ENCODE measurements around the gene CITED4.

The CITED4 gene

GRCh38 chr1:40887012-40887378 lies 24.8 kb upstream of the CITED4 start:
- Histone ChIP-seq H3K14ac (ENCODE audit: low read length) (no peak overlapping the region), H3K4me1 (ENCODE audit: control insufficient read depth in 1 of 2, insufficient read depth in 2 of 2, low read length in 2 of 2) (peaks cover 3 to 7% of the 10 kb centered on the region in 2 experiments), H4K12ac (ENCODE audit: low read depth, low read length) (no peak overlapping the region), H2AFZ (ENCODE audit: insufficient read depth, low read length, poor library complexity) (no peak overlapping the region), H2BK120ac (ENCODE audit: insufficient read depth, low read length, poor library complexity) (no peak overlapping the region), H3K27me3 (ENCODE audit: insufficient read depth, low read length) (no peaks in the 10 kb centered on the region), H3K79me2 (ENCODE audit: control insufficient read depth, insufficient read depth, low read length, poor library complexity) (no peaks in the 10 kb centered on the region), H3K79me1 (ENCODE audit: low read length) (no peaks in the 10 kb centered on the region), H2BK12ac (ENCODE audit: low read length) (no peak overlapping the region), H4K91ac (ENCODE audit: low read depth, low read length) (no peak overlapping the region), H3K9me3 (ENCODE audit: insufficient read depth, low read depth, low read length) (peaks cover 4% of the 10 kb centered on the region), H3K4me2 (ENCODE audit: low read length) (no peak overlapping the region), H3K27ac (ENCODE audit: low read depth, low read length) (no peak overlapping the region), H2AK5ac (ENCODE audit: low read length) (no peak overlapping the region), H3K36me3 (ENCODE audit: control insufficient read depth in 1 of 2, insufficient read depth in 2 of 2, low read length in 2 of 2) (no peaks in the 10 kb centered on the region), H2BK5ac (ENCODE audit: low read depth, low read length, poor library complexity) (no peak overlapping the region), H3K4me3 (ENCODE audit: low read depth, low read length) (no peak overlapping the region), H3K18ac (ENCODE audit: low read length) (no peak overlapping the region), H3K23ac (ENCODE audit: low read length) (no peak overlapping the region), H3K9ac (ENCODE audit: low read length) (no peak overlapping the region), H3K4ac (ENCODE audit: low read depth, low read length) (no peak overlapping the region), H4K8ac (ENCODE audit: low read depth, low read length) (no peak overlapping the region)
- no CpG with 5 or more reads among the region's 1 CpG for WGBS (ENCODE audit: extremely low coverage, insufficient coverage, insufficient read length)
- no peak for DNase-seq

GRCh38 chr1:40886318-40887011 lies 24.3 kb upstream of the CITED4 start:
- H3K27me3 ChIP-seq (ENCODE audit: insufficient read depth, low read length), result no peaks in the 10 kb centered on the region

GRCh38 chr1:40884055-40884795 lies 22.1 kb upstream of the CITED4 start:
- Histone ChIP-seq H3K23ac (ENCODE audit: low read length) (no peak overlapping the region), H3K27me3 (ENCODE audit: insufficient read depth, low read length) (no peaks in the 10 kb centered on the region), H4K8ac (ENCODE audit: low read depth, low read length) (no peak overlapping the region), H4K12ac (ENCODE audit: low read depth, low read length) (no peak overlapping the region), H3K9ac (ENCODE audit: low read length) (no peak overlapping the region), H3K18ac (ENCODE audit: low read length) (no peak overlapping the region), H3K79me2 (ENCODE audit: control insufficient read depth, insufficient read depth, low read length, poor library complexity) (no peaks in the 10 kb centered on the region), H3K4me3 (ENCODE audit: low read depth, low read length) (no peak overlapping the region), H2BK120ac (ENCODE audit: insufficient read depth, low read length, poor library complexity) (no peak overlapping the region), H2BK5ac (ENCODE audit: low read depth, low read length, poor library complexity) (no peak overlapping the region), H2BK12ac (ENCODE audit: low read length) (no peak overlapping the region), H2AFZ (ENCODE audit: insufficient read depth, low read length, poor library complexity) (no peak overlapping the region), H4K91ac (ENCODE audit: low read depth, low read length) (no peak overlapping the region), H3K9me3 (ENCODE audit: insufficient read depth, low read depth, low read length) (no peaks in the 10 kb centered on the region), H3K4me2 (ENCODE audit: low read length) (peak overlapping the region; percentile 47), H2AK5ac (ENCODE audit: low read length) (no peak overlapping the region), H3K36me3 (ENCODE audit: control insufficient read depth in 1 of 2, insufficient read depth in 2 of 2, low read length in 2 of 2) (no peaks in the 10 kb centered on the region), H3K4ac (ENCODE audit: low read depth, low read length) (no peak overlapping the region), H3K4me1 (ENCODE audit: control insufficient read depth in 1 of 2, insufficient read depth in 2 of 2, low read length in 2 of 2) (peaks cover 3 to 7% of the 10 kb centered on the region in 2 experiments), H3K79me1 (ENCODE audit: low read length) (no peaks in the 10 kb centered on the region), H3K14ac (ENCODE audit: low read length) (no peak overlapping the region), H3K27ac (ENCODE audit: low read depth, low read length) (no peak overlapping the region)
- no peak for DNase-seq
- no CpG with 5 or more reads among the region's 73 CpGs for WGBS (ENCODE audit: extremely low coverage, insufficient coverage, insufficient read length)

More at GRCh38 chr1:40886318-40887011, 24.3 kb upstream of the CITED4 start:
- H4K91ac ChIP-seq (ENCODE audit: low read depth, low read length), result no peak overlapping the region
- H2BK12ac ChIP-seq (ENCODE audit: low read length), result no peak overlapping the region
- H3K79me2 ChIP-seq (ENCODE audit: control insufficient read depth, insufficient read depth, low read length, poor library complexity), result no peaks in the 10 kb centered on the region
- no CpG with 5 or more reads among the region's 7 CpGs for WGBS (ENCODE audit: extremely low coverage, insufficient coverage, insufficient read length)
- H3K4me1 ChIP-seq (ENCODE audit: control insufficient read depth in 1 of 2, insufficient read depth in 2 of 2, low read length in 2 of 2), result peaks cover 3 to 7% of the 10 kb centered on the region in 2 experiments
- H2AFZ ChIP-seq (ENCODE audit: insufficient read depth, low read length, poor library complexity), result no peak overlapping the region
- no peak for DNase-seq
- H3K9me3 ChIP-seq (ENCODE audit: insufficient read depth, low read depth, low read length), result peaks cover 4% of the 10 kb centered on the region
- no peak overlapping the region for H3K23ac ChIP-seq (ENCODE audit: low read length)
- H3K79me1 ChIP-seq (ENCODE audit: low read length), result no peaks in the 10 kb centered on the region
- H3K4me3 ChIP-seq (ENCODE audit: low read depth, low read length), result no peak overlapping the region
- H2BK120ac ChIP-seq (ENCODE audit: insufficient read depth, low read length, poor library complexity), result no peak overlapping the region
- no peak overlapping the region for H3K4ac ChIP-seq (ENCODE audit: low read depth, low read length)
- no peak overlapping the region for H3K4me2 ChIP-seq (ENCODE audit: low read length)
- H4K12ac ChIP-seq (ENCODE audit: low read depth, low read length), result no peak overlapping the region
- H2BK5ac ChIP-seq (ENCODE audit: low read depth, low read length, poor library complexity), result no peak overlapping the region
- H3K27ac ChIP-seq (ENCODE audit: low read depth, low read length), result no peak overlapping the region
- H3K36me3 ChIP-seq (ENCODE audit: control insufficient read depth in 1 of 2, insufficient read depth in 2 of 2, low read length in 2 of 2), result no peaks in the 10 kb centered on the region
- no peak overlapping the region for H4K8ac ChIP-seq (ENCODE audit: low read depth, low read length)
- no peak overlapping the region for H3K9ac ChIP-seq (ENCODE audit: low read length)
- no peak overlapping the region for H3K14ac ChIP-seq (ENCODE audit: low read length)
- no peak overlapping the region for H2AK5ac ChIP-seq (ENCODE audit: low read length)
- H3K18ac ChIP-seq (ENCODE audit: low read length), result no peak overlapping the region

GRCh38 chr1:40880813-40881549 lies 18.8 kb upstream of the CITED4 start:
- H3K18ac ChIP-seq (ENCODE audit: low read length), result no peak overlapping the region

More at GRCh38 chr1:40880813-40881549, 18.8 kb upstream of the CITED4 start:
- H4K91ac ChIP-seq (ENCODE audit: low read depth, low read length), result no peak overlapping the region
- H3K79me1 ChIP-seq (ENCODE audit: low read length), result no peaks in the 10 kb centered on the region
- no peak for DNase-seq
- no peak overlapping the region for H2BK120ac ChIP-seq (ENCODE audit: insufficient read depth, low read length, poor library complexity)
- no CpG with 5 or more reads among the region's 6 CpGs for WGBS (ENCODE audit: extremely low coverage, insufficient coverage, insufficient read length)
- no peak overlapping the region for H2BK12ac ChIP-seq (ENCODE audit: low read length)
- H3K9ac ChIP-seq (ENCODE audit: low read length), result no peak overlapping the region
- no peaks in the 10 kb centered on the region for H3K9me3 ChIP-seq (ENCODE audit: insufficient read depth, low read depth, low read length)
- H2BK5ac ChIP-seq (ENCODE audit: low read depth, low read length, poor library complexity), result no peak overlapping the region
- H4K12ac ChIP-seq (ENCODE audit: low read depth, low read length), result no peak overlapping the region
- no peak overlapping the region for H4K8ac ChIP-seq (ENCODE audit: low read depth, low read length)
- no peaks in the 10 kb centered on the region for H3K79me2 ChIP-seq (ENCODE audit: control insufficient read depth, insufficient read depth, low read length, poor library complexity)
- H2AFZ ChIP-seq (ENCODE audit: insufficient read depth, low read length, poor library complexity), result no peak overlapping the region
- H3K36me3 ChIP-seq (ENCODE audit: control insufficient read depth in 1 of 2, insufficient read depth in 2 of 2, low read length in 2 of 2), result no peaks in the 10 kb centered on the region
- H3K4me2 ChIP-seq (ENCODE audit: low read length), result no peak overlapping the region
- no peak overlapping the region for H3K4me3 ChIP-seq (ENCODE audit: low read depth, low read length)
- no peak overlapping the region for H3K14ac ChIP-seq (ENCODE audit: low read length)
- H3K27ac ChIP-seq (ENCODE audit: low read depth, low read length), result no peak overlapping the region
- no peak overlapping the region for H2AK5ac ChIP-seq (ENCODE audit: low read length)
- H3K23ac ChIP-seq (ENCODE audit: low read length), result no peak overlapping the region
- H3K27me3 ChIP-seq (ENCODE audit: insufficient read depth, low read length), result no peaks in the 10 kb centered on the region
- peaks cover 3 to 6% of the 10 kb centered on the region in 2 experiments for H3K4me1 ChIP-seq (ENCODE audit: control insufficient read depth in 1 of 2, insufficient read depth in 2 of 2, low read length in 2 of 2)
- H3K4ac ChIP-seq (ENCODE audit: low read depth, low read length), result no peak overlapping the region
